RWPE2 (cell line): ENCODE measurements around the gene SLC17A7.
A peak's percentile ranks its signal among the peaks of the same experiment; 100 is the strongest.
"Not testable (repeated sequence)": the region's sequence is repeated elsewhere in the genome, so short reads cannot be mapped to it uniquely, and the experiment has no call there.

Experiments
- ATAC-seq: fragments of 200-7000 bp; cut with Tn5 transposase; 3 replicates; pipeline ENCODE4 v1.9.1; 2021; ENCODE audit warnings: low read depth
- DNase-seq: peaks from one replicate; pipeline ENCODE4 v3.0.0-alpha.2; 2020; ENCODE audit warnings: low spot score
- H3K27ac ChIP-seq: fragments of 450-650 bp; 2 replicates; pipeline ENCODE4 v1.5.1; 2017; ENCODE audit warnings: mild to moderate bottlenecking; ENCODE audit not compliant: poor library complexity, severe bottlenecking
- H3K27me3 ChIP-seq: fragments of 250-450 bp; sonication (Bioruptor Pico); 2 replicates; pipeline ENCODE4 v1.5.1; 2021; ENCODE audit warnings: mild to moderate bottlenecking, moderate library complexity; ENCODE audit not compliant: insufficient read depth, poor library complexity, severe bottlenecking
- H3K36me3 ChIP-seq: fragments of 250-450 bp; sonication (Bioruptor Pico); 2 replicates; pipeline ENCODE4 v1.5.1; 2020; ENCODE audit warnings: low read depth, mild to moderate bottlenecking, moderate library complexity
- H3K4me1 ChIP-seq: fragments of 250-450 bp; sonication (Bioruptor Pico); 2 replicates; pipeline ENCODE4 v1.5.1; 2021; ENCODE audit warnings: mild to moderate bottlenecking, moderate library complexity; ENCODE audit not compliant: insufficient read depth, poor library complexity, severe bottlenecking
- H3K4me3 ChIP-seq: fragments of 250-450 bp; sonication (Bioruptor Pico); 2 replicates; pipeline ENCODE4 v1.5.1; 2021; ENCODE audit warnings: mild to moderate bottlenecking, moderate library complexity; ENCODE audit not compliant: severe bottlenecking
- H3K9me3 ChIP-seq: fragments of 250-450 bp; sonication (Bioruptor Pico); 2 replicates; pipeline ENCODE4 v1.5.1; 2021; ENCODE audit warnings: mild to moderate bottlenecking, moderate library complexity; ENCODE audit not compliant: severe bottlenecking
- CTCF ChIP-seq: fragments of 450-650 bp; IDR thresholded peaks from one replicate; pipeline ENCODE4 v1.5.1; 2017; ENCODE audit warnings: mild to moderate bottlenecking, moderate library complexity; ENCODE audit not compliant: poor library complexity, severe bottlenecking

Gene SLC17A7

DNA sequence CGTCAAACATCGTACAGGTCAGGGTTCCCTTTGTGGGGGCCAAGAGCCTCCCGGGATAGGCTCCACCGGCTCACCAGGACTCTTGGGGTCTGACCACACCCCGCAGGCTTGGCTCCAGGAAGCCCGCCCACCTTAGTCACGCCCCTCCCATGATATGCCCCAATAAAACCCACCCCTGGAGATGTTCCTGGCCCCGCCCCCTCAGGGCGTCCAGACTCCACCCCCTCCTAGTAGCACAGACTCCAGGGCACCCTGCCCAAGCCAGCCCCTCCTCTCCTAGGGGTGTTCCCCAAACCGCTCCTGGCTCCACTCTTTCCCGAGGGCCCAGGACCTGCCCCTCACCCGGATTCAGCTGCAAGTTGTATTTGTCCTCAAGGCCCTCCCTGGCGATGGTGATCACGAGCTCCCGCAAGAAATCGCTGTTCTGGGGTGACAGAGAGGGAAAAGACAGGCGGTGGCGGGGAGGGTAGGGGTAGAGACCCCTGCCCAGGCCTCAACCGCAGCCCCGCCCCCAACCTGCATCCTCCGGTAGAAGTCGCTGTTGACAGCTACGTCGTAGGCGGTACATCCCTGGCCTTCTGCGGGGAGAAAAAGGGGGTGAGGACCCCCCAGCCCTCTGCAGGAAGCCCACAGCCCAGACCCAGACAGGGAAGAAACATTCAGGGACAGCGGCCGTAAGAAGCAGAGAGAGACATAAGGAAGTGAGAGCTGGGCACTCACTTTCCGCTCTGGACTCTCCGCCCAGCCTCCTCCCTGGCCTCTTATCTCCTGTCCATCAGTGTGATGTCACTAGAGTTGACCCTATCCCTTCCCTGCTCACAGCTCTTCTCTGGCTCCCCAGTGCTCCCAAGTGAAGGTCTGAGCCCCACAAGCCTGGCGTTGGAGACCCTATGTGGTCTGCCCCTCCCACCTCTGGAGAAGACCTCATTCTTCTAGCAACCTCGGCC lies 6.4 kb upstream of the SLC17A7 start:
- no peaks in the 10 kb centered on the region for H3K9me3 ChIP-seq
- H3K4me3 ChIP-seq, result no peak overlapping the region
- H3K27me3 ChIP-seq, result no peaks in the 10 kb centered on the region
- no peak overlapping the region for H3K27ac ChIP-seq
- ATAC-seq (no peak), DNase-seq (no peak)
- TF ChIP-seq CTCF, result no peak
- peaks cover 24% of the 10 kb centered on the region for H3K36me3 ChIP-seq
- H3K4me1 ChIP-seq, result no peaks in the 10 kb centered on the region

DNA sequence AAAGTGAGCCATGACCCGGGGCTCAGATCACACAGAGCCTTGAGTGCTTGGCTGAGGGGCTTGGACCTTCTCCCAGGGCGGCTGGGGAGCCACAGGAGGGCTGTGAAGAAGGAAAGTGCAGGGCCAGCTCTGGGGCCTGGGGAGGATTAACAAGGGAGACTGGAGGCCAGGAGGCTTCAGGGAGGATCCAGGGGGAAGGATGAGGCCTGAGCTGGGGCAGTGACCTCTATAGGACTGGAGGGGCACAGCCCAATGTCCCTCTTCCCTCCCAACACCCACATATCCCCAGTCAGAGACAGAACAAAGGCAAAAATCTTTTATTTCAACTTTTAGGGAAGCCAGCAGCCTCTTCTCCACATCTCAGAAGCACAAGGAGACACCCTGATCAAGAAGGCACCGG lies 4.7 kb upstream of the SLC17A7 start:
- no peak for DNase-seq
- no peak overlapping the region for H3K27ac ChIP-seq
- no peak for ATAC-seq
- no peak for TF ChIP-seq CTCF
- peaks cover 24% of the 10 kb centered on the region for H3K36me3 ChIP-seq
- H3K9me3 ChIP-seq, result no peaks in the 10 kb centered on the region
- peaks cover 13% of the 10 kb centered on the region for H3K27me3 ChIP-seq
- no peak overlapping the region for H3K4me3 ChIP-seq
- no peaks in the 10 kb centered on the region for H3K4me1 ChIP-seq

DNA sequence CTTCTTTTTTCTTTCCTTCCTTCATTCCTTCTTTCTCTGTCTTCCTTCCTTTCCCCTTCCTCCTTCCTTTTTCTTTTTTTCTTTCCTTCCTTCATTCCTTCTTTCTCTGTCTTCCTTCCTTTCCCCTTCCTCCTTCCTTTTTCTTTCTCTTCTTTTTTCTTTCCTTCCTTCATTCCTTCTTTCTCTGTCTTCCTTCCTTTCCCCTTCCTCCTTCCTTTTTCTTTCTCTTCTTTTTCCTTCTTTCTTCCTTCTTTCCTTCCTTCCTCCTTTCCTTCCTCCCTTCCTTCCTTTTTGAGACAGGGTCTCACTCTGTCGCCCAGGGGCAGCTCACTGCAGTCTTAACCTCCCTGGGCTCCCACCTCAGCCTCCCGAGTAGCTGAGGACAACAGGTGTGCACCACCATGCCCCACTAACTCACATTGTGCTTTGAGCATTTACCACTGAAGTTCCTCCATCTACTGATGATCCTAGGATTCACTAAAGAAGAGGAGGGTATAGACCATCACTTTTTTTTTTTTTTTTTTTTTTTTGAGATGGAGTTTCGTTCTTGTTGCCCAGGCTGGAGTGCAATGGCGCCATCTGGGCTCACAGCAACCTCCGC lies 2.9 kb upstream of the SLC17A7 start:
- H3K27ac ChIP-seq, ATAC-seq, H3K4me3 ChIP-seq, H3K9me3 ChIP-seq, DNase-seq, H3K4me1 ChIP-seq: not testable (repeated sequence)
- H3K36me3 ChIP-seq, result peaks cover 15% of the 10 kb centered on the region
- peaks cover 31% of the 10 kb centered on the region for H3K27me3 ChIP-seq

- Histone ChIP-seq H3K36me3 (peaks cover 11% of the 10 kb centered on the region), H3K4me3 (peak overlapping the region; percentile 41), H3K27me3 (peaks cover 38% of the 10 kb centered on the region), H3K9me3 (no peaks in the 10 kb centered on the region), H3K27ac (peak overlapping the region; percentile 41), H3K4me1 (no peaks in the 10 kb centered on the region)
- peak; percentile 96 for DNase-seq
- peak; percentile 98 for TF ChIP-seq CTCF
- ATAC-seq, result peak; percentile 75
These were observed 2.2 kb upstream of the SLC17A7 start for GRCh38 chr19:49443366-49444099.

DNA sequence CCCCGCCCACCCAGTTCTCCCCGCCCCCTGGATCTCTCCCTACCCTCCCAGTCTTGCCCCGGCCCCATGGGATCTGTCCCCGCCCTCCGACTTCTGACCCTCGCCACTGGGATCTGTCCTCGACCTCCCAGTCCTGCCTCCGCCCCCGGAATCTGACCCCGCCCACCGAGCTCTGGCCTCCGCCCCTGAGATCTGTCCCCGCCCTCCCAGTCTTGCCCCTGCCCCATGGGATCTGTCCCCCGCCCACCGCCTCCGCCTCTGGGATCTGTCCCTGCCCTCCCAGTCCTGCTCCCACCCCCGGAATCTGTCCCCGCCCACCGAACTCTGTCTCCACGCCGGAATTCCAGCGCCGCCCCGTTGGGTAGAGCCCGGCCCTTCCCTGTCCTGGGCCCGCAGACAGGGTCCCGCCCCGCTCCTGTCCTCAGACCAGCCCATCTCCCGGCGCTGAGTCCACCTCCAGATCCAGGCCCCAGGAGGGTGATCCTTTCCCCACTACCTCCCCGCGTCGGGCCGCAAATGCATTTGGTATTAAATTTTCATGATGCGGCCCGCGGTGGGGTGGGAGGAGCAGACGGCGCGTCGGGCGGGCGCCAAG lies 1.5 kb upstream of the SLC17A7 start:
- ATAC-seq, result peak; percentile 78
- no peaks in the 10 kb centered on the region for H3K9me3 ChIP-seq
- peaks cover 45% of the 10 kb centered on the region for H3K27me3 ChIP-seq
- H3K36me3 ChIP-seq, result peaks cover 8% of the 10 kb centered on the region
- peak overlapping the region; percentile 41 for H3K4me3 ChIP-seq
- peak; percentile 98 for DNase-seq
- peak overlapping the region; percentile 41 for H3K27ac ChIP-seq
- H3K4me1 ChIP-seq, result no peaks in the 10 kb centered on the region
- no peak for TF ChIP-seq CTCF
